Right lobe of liver (tissue), 4 donors: ENCODE results near the gene FAAP20.

Experiments
- POLR2A ChIP-seq: fragments of 450-650 bp; IDR thresholded peaks from one replicate; pipeline ENCODE4 v1.6.1; 2017; ENCODE audit warnings: antibody characterized with exemption, mild to moderate bottlenecking
- TF ChIP-seq, protein P1 (sequence below), 4 donors: fragments of 200-600 bp in 3 of 4; fragments of 450-650 bp in 1 of 4; IDR thresholded peaks; one replicate each; pipeline versions ENCODE4 v1.5.1 to v1.8.0; 2016 to 2022; ENCODE audit warnings: antibody characterized with exemption in 4 of 4, mild to moderate bottlenecking in 2 of 4
- donor health status: DM: no; HTN: no; CAD: no.
- donor health status: DM: no; HTN: no; CAD: no.
- donor health status: DM: no; HTN: yes; CAD: no.

DNA sequence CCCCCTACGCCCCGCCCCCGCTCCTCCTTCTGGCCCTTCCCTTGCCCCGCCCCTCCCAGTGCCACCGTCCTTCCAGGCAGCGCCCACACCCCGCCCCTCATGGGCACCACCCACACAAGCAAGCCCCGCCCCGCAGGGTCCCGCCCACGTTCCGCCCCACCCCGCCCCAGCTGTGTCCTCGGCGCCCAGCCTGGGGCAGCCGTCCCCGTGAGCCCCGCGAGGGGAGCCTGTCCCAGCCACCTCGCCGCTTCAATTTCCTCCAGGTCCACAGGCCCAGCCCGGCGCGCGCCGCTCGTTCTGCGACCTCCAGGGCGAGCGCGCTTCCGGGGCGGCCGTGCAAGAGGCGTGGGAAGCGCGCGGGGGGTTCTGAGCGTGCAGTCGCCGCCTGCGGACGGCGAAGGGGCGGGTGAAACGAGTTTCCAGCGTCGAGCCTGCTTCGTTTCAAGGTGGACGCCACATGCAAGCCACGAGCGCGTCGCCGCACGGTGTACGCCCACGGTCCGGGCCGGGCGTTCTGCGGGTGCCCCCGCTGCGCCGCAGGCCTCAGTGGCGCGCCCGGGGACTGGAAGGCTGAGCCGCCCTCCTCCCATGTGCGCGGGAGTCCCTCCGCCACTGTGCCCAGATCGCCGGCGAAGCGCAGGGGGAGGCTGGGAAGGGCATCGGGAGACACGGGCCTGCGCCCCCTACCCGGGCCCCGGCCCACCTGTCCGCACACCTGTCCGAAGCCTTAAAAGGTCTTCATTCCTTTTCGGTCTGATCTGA, 10.8 kb upstream of the FAAP20 start:
- TF ChIP-seq, protein P1, sequence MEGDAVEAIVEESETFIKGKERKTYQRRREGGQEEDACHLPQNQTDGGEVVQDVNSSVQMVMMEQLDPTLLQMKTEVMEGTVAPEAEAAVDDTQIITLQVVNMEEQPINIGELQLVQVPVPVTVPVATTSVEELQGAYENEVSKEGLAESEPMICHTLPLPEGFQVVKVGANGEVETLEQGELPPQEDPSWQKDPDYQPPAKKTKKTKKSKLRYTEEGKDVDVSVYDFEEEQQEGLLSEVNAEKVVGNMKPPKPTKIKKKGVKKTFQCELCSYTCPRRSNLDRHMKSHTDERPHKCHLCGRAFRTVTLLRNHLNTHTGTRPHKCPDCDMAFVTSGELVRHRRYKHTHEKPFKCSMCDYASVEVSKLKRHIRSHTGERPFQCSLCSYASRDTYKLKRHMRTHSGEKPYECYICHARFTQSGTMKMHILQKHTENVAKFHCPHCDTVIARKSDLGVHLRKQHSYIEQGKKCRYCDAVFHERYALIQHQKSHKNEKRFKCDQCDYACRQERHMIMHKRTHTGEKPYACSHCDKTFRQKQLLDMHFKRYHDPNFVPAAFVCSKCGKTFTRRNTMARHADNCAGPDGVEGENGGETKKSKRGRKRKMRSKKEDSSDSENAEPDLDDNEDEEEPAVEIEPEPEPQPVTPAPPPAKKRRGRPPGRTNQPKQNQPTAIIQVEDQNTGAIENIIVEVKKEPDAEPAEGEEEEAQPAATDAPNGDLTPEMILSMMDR (IDR thresholded peaks at IDR 0.05) = no peak
- TF ChIP-seq POLR2A = peak; percentile 72
